Heart left ventricle (tissue), 16 donors: Measurements from ENCODE around the gene APPL2. TPM values are rescaled to one million over a fixed set of nuclear protein-coding genes. Genes with fewer than 3 reads are reported as not detected.

Source experiments
- ATAC-seq, 4 donors: fragments of 200-7000 bp; cut with Tn5 transposase; one replicate each; pipeline ENCODE4 v1.9.1; 2020 to 2022; ENCODE audit warnings: moderate library complexity in 4 of 4, mild to moderate bottlenecking in 3 of 4, moderate number of reproducible peaks in 1 of 4
- DNase-seq, 5 donors: peaks; one replicate each; pipeline ENCODE4 v3.0.0-alpha.2; 2020
- H3K27ac ChIP-seq, 12 donors: fragments of 200-600 bp; sonication (generic) in 4 of 12; one replicate each; pipeline versions ENCODE4 v1.5.0 to v1.8.0; 2016 to 2022; ENCODE audit warnings: mild to moderate bottlenecking in 2 of 12
- H3K27me3 ChIP-seq, 9 donors: fragments of 200-600 bp; sonication (generic) in 2 of 9; one replicate each; pipeline versions ENCODE4 v1.5.1 to v1.8.0; 2016 to 2022; ENCODE audit warnings: mild to moderate bottlenecking in 3 of 9
- H3K36me3 ChIP-seq, 9 donors: fragments of 200-600 bp; sonication (generic) in 2 of 9; one replicate each; pipeline versions ENCODE4 v1.5.0 to v1.8.0; 2018 to 2022; ENCODE audit warnings: mild to moderate bottlenecking in 2 of 9
- H3K4me1 ChIP-seq, 12 donors: fragments of 200-600 bp; sonication (generic) in 4 of 12; one replicate each; pipeline versions ENCODE4 v1.5.0 to v1.8.0; 2016 to 2022; ENCODE audit warnings: mild to moderate bottlenecking in 3 of 12
- H3K4me3 ChIP-seq, 12 donors: fragments of 200-600 bp; sonication (generic) in 4 of 12; one replicate each; pipeline versions ENCODE4 v1.5.0 to v1.8.0; 2017 to 2022; ENCODE audit warnings: mild to moderate bottlenecking in 9 of 12, moderate library complexity in 4 of 12
- H3K9me3 ChIP-seq, 12 donors: fragments of 200-600 bp; sonication (generic) in 4 of 12; one replicate each; pipeline versions ENCODE4 v1.5.0 to v1.8.0; 2016 to 2022; ENCODE audit warnings: mild to moderate bottlenecking in 1 of 12
- CTCF ChIP-seq, 12 donors: fragments of 200-600 bp; sonication (generic) in 4 of 12; IDR thresholded peaks; one replicate each; pipeline versions ENCODE4 v1.5.0 to v1.8.0; 2018 to 2022; ENCODE audit warnings: antibody characterized with exemption in 12 of 12, mild to moderate bottlenecking in 5 of 12
- POLR2A ChIP-seq, 2 donors: fragments of 450-650 bp; IDR thresholded peaks; one replicate each; pipeline ENCODE4 v1.6.1; 2017; ENCODE audit warnings: antibody characterized with exemption in 2 of 2, mild to moderate bottlenecking in 2 of 2, moderate library complexity in 2 of 2
- WGBS, 4 donors: extraction: QIAGEN DNeasy Blood & Tissue Kit in 2 of 4; methylation state at CpG; one replicate each; pipeline versions ENCODE4 v1.1.5 to v1.1.7; 2013 to 2018; 5-methylcytosine and 5-hydroxymethylcytosine counted together
- intact Hi-C, 10 donors: fragments of 100-400 bp; cut with DNase I; formaldehyde crosslinking; loops; one replicate each; pipeline versions ENCODE4 v1.11.1 to v1.14.2; 2022
- polyA plus RNA-seq, 2 donors: library from polyadenylated mRNA; stranded (reverse); fragments of 200-250 nt; gene quantifications; one replicate each; pipeline ENCODE4 v1.2.3, GENCODE V29; 2013
- total RNA-seq, 9 donors: library from RNA; depleted of rRNA in 2 of 9; stranded (reverse); fragments of >200 nt in 2 of 9; fragmentation: NEBNext Ultra II Directional in 3 of 9; extraction: Animal tissue kit (Norgen Biotek cat#: 25700) in 3 of 9; gene quantifications; one replicate each; pipeline versions ENCODE4 v1.1.0 to v1.2.4, GENCODE V29; 2016 to 2023
- donor health status: ischemic (EF 13 %, LVEDD 7.1; RV severe dilation, severe dysfunction).
- donor health status: healthy with polysubstance abuse.
- donor health status: DM: no; HTN: yes; CAD: no.
- donor health status: DM: no; HTN: no; CAD: no.
- donor health status: ischemic (EF 25% LVEDD 6.9; RV normal size, moderate dysfunction).
- donor health status: ischemic (EF 25% LVEDD 5.7; RV mildly dilated, moderate dysfunction).
- donor health status: healthy.
- donor health status: DM: yes; HTN: yes; CAD: no.
- donor health status: ischemic (EF 35%, LVEDD 5.7; RV mildly dilated, moderate dysfunction).
- donor health status: nonischemic (EF 11% LVEDD 7.7; RV severe dilation, severe dysfunction).
- donor health status: DM: yes; HTN: yes; CAD: no.
- donor health status: PGD.
- donor health status: ischemic (EF 29% LVEDD 5.4; RV normal size, mild dysfunction).
- donor health status: nonischemic (EF 23%, LVEDD 6.1; RV moderate dilation, normal function).

Gene APPL2
- total and polyA plus RNA-seq, 11 donors = 7.7 to 36.7 (median 16.0) TPM

DNA sequence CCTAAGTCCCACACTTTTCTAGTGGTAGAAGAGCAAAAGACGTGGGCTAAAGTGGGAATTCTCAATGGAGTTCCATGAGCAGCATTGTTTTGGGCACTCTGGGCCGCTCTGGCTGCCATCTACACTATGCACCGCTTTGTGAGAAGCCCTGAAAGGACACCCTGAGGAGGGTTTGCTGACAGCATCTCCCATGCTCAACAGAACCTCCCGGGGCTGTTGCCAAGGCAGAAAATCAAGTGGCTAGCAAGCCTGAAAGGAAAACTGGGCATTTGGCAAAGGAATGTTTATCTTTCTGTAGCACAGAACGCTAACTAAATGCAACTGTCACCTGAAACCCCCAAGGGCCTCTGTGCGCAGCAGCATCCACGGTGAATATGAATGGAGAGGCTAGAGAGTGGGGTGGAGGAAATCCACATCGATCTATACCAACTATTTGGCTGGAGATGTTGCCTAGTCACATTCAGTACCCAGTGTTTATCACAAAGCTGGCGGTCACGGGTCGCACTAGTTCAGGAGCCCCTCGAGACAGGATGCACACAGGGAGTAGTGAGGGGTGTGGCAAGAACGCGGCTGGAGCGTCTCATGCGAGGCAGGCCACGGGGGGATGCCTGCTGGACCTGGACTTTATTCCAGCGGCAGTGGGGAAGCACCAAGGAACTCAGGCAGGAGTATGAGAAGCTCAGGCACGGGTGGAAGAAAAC is 14.2 kb downstream of the APPL2 start:
- intact Hi-C loops = no loop called here
- Histone ChIP-seq H3K4me3 (no peak overlapping the region), H3K9me3 (no peaks in the 10 kb centered on the region), H3K27me3 (no peaks in the 10 kb centered on the region), H3K27ac (peak overlapping the region in 1 of 12 donors; percentile 23), H3K4me1 (peaks cover 0 to 93% (median 78%) of the 10 kb centered on the region in 12 donors), H3K36me3 (peaks cover 0 to 53% (median 26%) of the 10 kb centered on the region in 9 donors)
- DNase-seq (no peak), ATAC-seq (no peak)
- TF ChIP-seq CTCF (IDR thresholded peaks at IDR 0.05) (no peak), POLR2A (IDR thresholded peaks at IDR 0.05) (no peak)
- WGBS, 4 donors = 60 to 78% (median 70%) methylated on average over 18 to 19 of the region's 19 CpGs

DNA sequence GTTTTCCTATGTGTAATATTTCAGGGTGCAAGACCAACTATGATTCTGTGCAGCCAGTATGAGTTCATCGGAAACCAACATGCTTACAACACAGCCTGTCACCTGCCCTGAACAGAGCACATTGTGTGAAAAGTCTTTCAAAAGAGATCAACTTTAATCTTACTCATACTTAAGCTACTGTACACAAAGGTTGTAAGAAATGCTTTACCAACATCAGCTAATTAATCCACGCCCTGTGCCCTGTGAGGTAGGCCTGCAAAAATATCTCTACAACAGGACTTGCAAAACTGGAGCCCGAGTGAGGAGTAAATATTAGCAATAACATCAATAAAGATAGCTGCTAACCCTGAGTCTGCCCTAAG is 15.1 kb downstream of the APPL2 start:
- 79 to 92% (median 84%) methylated on average over 3 of the region's 3 CpGs for WGBS, 4 donors
- no peak overlapping the region for H3K4me3 ChIP-seq
- ATAC-seq (peak in 2 of 4 donors; percentile 1 to 2), DNase-seq (no peak)
- peaks cover 0 to 85% (median 70%) of the 10 kb centered on the region in 12 donors for H3K4me1 ChIP-seq
- intact Hi-C loops = no loop called here
- TF ChIP-seq POLR2A (IDR thresholded peaks at IDR 0.05) = no peak
- TF ChIP-seq CTCF (IDR thresholded peaks at IDR 0.05) = no peak
- H3K27ac ChIP-seq = peak overlapping the region in 3 of 12 donors; percentile 17 to 59 (median 47)
- H3K36me3 ChIP-seq = peaks cover 0 to 61% (median 35%) of the 10 kb centered on the region in 9 donors
- H3K27me3 ChIP-seq = no peaks in the 10 kb centered on the region
- no peaks in the 10 kb centered on the region for H3K9me3 ChIP-seq

DNA sequence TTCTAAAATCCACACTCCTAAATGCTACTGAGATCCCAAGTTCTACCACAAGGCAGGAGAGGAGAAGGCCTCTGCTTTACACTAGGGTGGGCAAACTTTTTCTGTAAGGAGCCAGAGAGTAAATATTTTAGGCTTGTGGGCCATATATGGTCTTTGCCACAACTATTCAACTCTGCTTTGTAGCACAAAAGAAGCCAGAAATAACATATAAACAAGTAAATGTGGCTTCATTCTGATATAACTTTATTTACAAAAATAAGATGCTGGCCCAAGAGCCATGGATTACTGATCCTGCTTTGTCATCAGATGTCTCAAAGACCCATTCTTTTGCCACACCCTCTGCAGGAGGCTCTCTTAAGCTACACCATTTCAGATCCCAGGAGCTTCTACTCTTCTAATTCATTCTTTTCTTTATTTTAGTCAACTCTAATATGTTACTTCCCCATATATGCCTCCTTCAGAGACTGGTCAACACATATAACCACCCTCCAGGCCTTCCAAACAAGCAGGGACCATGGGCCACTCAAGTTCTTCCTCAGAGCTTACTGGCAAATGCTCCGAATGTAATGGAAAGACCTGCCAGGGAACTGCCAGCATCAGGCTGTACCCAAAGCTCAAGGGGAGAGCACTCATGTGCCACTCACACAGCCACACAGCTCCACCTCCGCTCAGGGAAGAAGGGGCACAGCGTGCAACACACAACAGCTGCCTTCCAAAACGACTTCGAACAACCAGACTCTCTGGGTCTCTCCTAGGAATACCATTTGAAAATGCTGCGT is 15.6 kb downstream of the APPL2 start:
- peak in 2 of 5 donors; percentile 51 for DNase-seq
- Histone ChIP-seq H3K4me3 (no peak overlapping the region), H3K27ac (peak overlapping the region in 8 of 12 donors; percentile 10 to 67 (median 34)), H3K9me3 (no peaks in the 10 kb centered on the region), H3K36me3 (peaks cover 0 to 67% (median 40%) of the 10 kb centered on the region in 9 donors), H3K27me3 (no peaks in the 10 kb centered on the region), H3K4me1 (peaks cover 0 to 79% (median 64%) of the 10 kb centered on the region in 12 donors)
- intact Hi-C loops = no loop called here
- TF ChIP-seq CTCF (IDR thresholded peaks at IDR 0.05) = no peak
- TF ChIP-seq POLR2A (IDR thresholded peaks at IDR 0.05) = no peak
- WGBS, 4 donors = 68 to 77% (median 75%) methylated on average over 6 of the region's 6 CpGs
- ATAC-seq = peak; percentile 71 to 79 (median 78)
